Right ventricle myocardium superior (tissue), 1 donor: ENCODE results near the gene BSG. TPM values are rescaled to one million over a fixed set of nuclear protein-coding genes. Genes with fewer than 3 reads are reported as not detected.
"Not testable (repeated sequence)": the region's sequence is repeated elsewhere in the genome, so short reads cannot be mapped to it uniquely, and the experiment has no call there.

Source experiments
- ATAC-seq: fragments of 200-7000 bp; cut with Tn5 transposase; one replicate; pipeline ENCODE4 v1.9.1; 2020; ENCODE audit warnings: mild to moderate bottlenecking; ENCODE audit not compliant: poor library complexity
- DNase-seq: peaks from one replicate; pipeline ENCODE4 v3.0.0-alpha.2; 2020
- intact Hi-C: fragments of 100-400 bp; cut with DNase I; formaldehyde crosslinking; loops from one replicate; pipeline ENCODE4 v1.11.2; 2022
- total RNA-seq: library from RNA; stranded (reverse); fragmentation: NEBNext Ultra II Directional; extraction: Animal tissue kit (Norgen Biotek cat#: 25700); gene quantifications from one replicate; pipeline ENCODE4 v1.2.1, GENCODE V29; 2021
- donor health status: DM: no; HTN: yes; CAD: no; lungs with severe emphysema.

Gene BSG
- total RNA-seq, 1 donor from 2014 or later = 1,928 TPM

- DNase-seq (no peak), ATAC-seq (no peak)
- intact Hi-C loops = no loop called here
Measured at GRCh38 chr19:624433-625109, 52.2 kb downstream of the BSG start.

GRCh38 chr19:625257-625656, 52.9 kb downstream of the BSG start:
- DNase-seq = no peak
- ATAC-seq = no peak
- intact Hi-C loops = no loop called here

GRCh38 chr19:626566-626965, 54.2 kb downstream of the BSG start:
- ATAC-seq, DNase-seq, intact Hi-C loops: not testable (repeated sequence)

- ATAC-seq (no peak), DNase-seq (no peak)
- intact Hi-C loops = no loop called here
Measured at GRCh38 chr19:628168-628567, 55.8 kb downstream of the BSG start.

- intact Hi-C loops, ATAC-seq, DNase-seq: not testable (repeated sequence)
Measured at GRCh38 chr19:629515-629914, 57.1 kb downstream of the BSG start.

GRCh38 chr19:629961-630714, 57.7 kb downstream of the BSG start:
- ATAC-seq = no peak
- no peak for DNase-seq
- intact Hi-C loops = no loop called here

GRCh38 chr19:632579-633067, 60.2 kb downstream of the BSG start:
- intact Hi-C loops = no loop called here
- ATAC-seq = peak; percentile 4
- DNase-seq = no peak

Other genes starting within 250 kb of the BSG start
- 18.3 TPM for gene MIER2, start 227.8 kb upstream of the BSG start, total RNA-seq
- 1.7 TPM for gene C2CD4C, start 163.4 kb upstream of the BSG start, total RNA-seq
- gene SHC2, start 111.6 kb upstream of the BSG start, total RNA-seq = 8.8 TPM
- gene MADCAM1, start 76.1 kb upstream of the BSG start, total RNA-seq = 0.24 TPM
- 10.8 TPM for gene TPGS1, start 65.1 kb upstream of the BSG start, total RNA-seq
- 86.3 TPM for gene CDC34, start 40.8 kb upstream of the BSG start, total RNA-seq
- 0.32 TPM for gene GZMM, start 28.5 kb upstream of the BSG start, total RNA-seq
- 4.1 TPM for gene HCN2, start 17.3 kb downstream of the BSG start, total RNA-seq
- gene POLRMT, start 60.9 kb downstream of the BSG start, total RNA-seq = 54.5 TPM
- gene FGF22, start 67.3 kb downstream of the BSG start, total RNA-seq = not detected
- gene RNF126, start 90.6 kb downstream of the BSG start, total RNA-seq = 21.2 TPM
- 27.4 TPM for gene FSTL3, start 103.8 kb downstream of the BSG start, total RNA-seq
- not detected for gene PRSS57, start 122.9 kb downstream of the BSG start, total RNA-seq
- 32.9 TPM for gene PALM, start 136.3 kb downstream of the BSG start, total RNA-seq
- not detected for gene MISP, start 178.5 kb downstream of the BSG start, total RNA-seq
- gene PTBP1, start 224.9 kb downstream of the BSG start, total RNA-seq = 56.0 TPM
- not detected for gene PLPPR3, start 249.4 kb downstream of the BSG start, total RNA-seq